Fibroblast of lung (primary cell): Measurements from ENCODE around the gene KRT3.

Experiments
- CTCF ChIP-seq, 2 donors: IDR thresholded peaks in 1 of 2; conservative IDR thresholded peaks in 1 of 2; 1 replicate in 1 of 2; 2 replicates in 1 of 2; pipeline ENCODE4 v1.5.1; 2011 to 2012; ENCODE audit warnings: low read length in 2 of 2, control low read depth in 1 of 2, inconsistent platforms in 1 of 2, low read depth in 1 of 2, mild to moderate bottlenecking in 1 of 2
- EZH2 ChIP-seq: IDR thresholded peaks from 2 replicates; pipeline ENCODE4 v1.5.1; 2012; ENCODE audit warnings: low read length, control low read depth, mild to moderate bottlenecking; ENCODE audit errors: missing control alignments

DNA sequence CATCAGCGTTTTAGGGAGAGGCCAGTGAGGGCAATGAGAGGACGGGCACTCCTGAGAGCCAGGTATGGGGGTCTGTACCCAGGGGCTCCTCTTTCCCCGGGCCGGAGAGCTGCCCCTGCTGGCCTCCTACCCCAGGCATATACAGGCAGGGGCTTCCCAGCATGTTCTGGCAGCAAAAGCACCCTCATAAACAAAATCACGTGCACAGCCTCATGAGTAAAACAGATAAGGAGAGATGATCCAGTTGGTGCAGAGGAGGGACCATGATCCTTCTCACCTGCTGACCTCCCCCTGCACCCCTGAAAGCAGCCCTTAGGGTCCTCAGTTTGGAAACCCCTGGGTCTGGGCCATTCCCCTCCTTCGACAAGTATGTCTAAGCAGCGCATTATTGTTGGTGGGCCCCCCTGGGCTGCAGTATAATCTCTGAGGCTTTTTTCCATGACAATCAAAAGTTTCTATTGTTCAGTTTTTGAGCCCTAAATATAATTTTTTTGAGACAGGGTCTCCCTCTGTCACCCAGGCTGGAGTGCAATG is 23.0 kb upstream of the KRT3 start:
- no peak for TF ChIP-seq CTCF (conservative IDR thresholded peaks at IDR 0.05 in 1 of 2, IDR thresholded peaks at IDR 0.05 in 1 of 2; ENCODE audit: low read depth in 1 of 2, low read length in 2 of 2)
- TF ChIP-seq EZH2, result no peak
